HEK293 (cell line): ENCODE results near the gene MSH2.

Experiments used
- CTCF ChIA-PET: fragments of 350-600 bp; formaldehyde crosslinking; extraction: SDS; loops from one replicate; lab custom pipeline; 2021; ENCODE audit warnings: antibody characterized with exemption; lab: Yijun Ruan, JAX
- POLR2A ChIA-PET: fragments of 300-600 bp; formaldehyde crosslinking; extraction: SDS; loops from one replicate; lab custom pipeline; 2020; ENCODE audit warnings: antibody characterized with exemption, inconsistent platforms; lab: Yijun Ruan, JAX
- H3K27ac ChIP-seq: fragments of 200-500 bp; sonication (Bioruptor generic); 2 replicates; pipeline ENCODE4 v1.5.1; 2014; ENCODE audit warnings: low read depth, low read length, control low read depth, inconsistent platforms; ENCODE audit errors: extremely low read depth
- H3K36me3 ChIP-seq, 2 experiments: fragments of 200-500 bp in 1 of 2; sonication (Bioruptor generic) in 1 of 2; 1 replicate in 1 of 2; 2 replicates in 1 of 2; pipeline ENCODE4 v1.5.1; 2014 to 2017; ENCODE audit warnings: inconsistent platforms in 2 of 2, low read length in 2 of 2; ENCODE audit not compliant: control insufficient read depth in 2 of 2, insufficient read depth in 1 of 2
- H3K4me1 ChIP-seq: fragments of 200-500 bp; sonication (Bioruptor generic); 2 replicates; pipeline ENCODE4 v1.5.1; 2014; ENCODE audit warnings: mild to moderate bottlenecking, low read length, inconsistent platforms; ENCODE audit not compliant: control insufficient read depth, insufficient read depth
- H3K4me3 ChIP-seq: 2 replicates; pipeline ENCODE4 v1.5.1; 2011; ENCODE audit warnings: low read depth, mild to moderate bottlenecking, control low read depth, low read length, moderate library complexity
- H3K9me3 ChIP-seq: fragments of 200-500 bp; sonication (Bioruptor generic); 2 replicates; pipeline ENCODE4 v1.5.1; 2014; ENCODE audit warnings: low read depth, low read length, inconsistent platforms; ENCODE audit not compliant: control insufficient read depth, insufficient read depth
- GLI4 ChIP-seq: fragments of 450-650 bp; formaldehyde crosslinking; IDR thresholded peaks from 2 replicates; pipeline ENCODE4 v1.5.1; 2016; ENCODE audit warnings: missing biosample characterization, missing genetic modification characterization
- KLF16 ChIP-seq: fragments of 450-650 bp; formaldehyde crosslinking; IDR thresholded peaks from 2 replicates; pipeline ENCODE4 v1.5.1; 2017; ENCODE audit warnings: missing biosample characterization, missing genetic modification characterization
- REPIN1 ChIP-seq: fragments of 450-650 bp; formaldehyde crosslinking; IDR thresholded peaks from 2 replicates; pipeline ENCODE4 v1.5.1; 2017; ENCODE audit warnings: missing biosample characterization, missing genetic modification characterization, low read depth
- ZBTB26 ChIP-seq: fragments of 450-650 bp; formaldehyde crosslinking; optimal IDR thresholded peaks from 2 replicates; pipeline ENCODE3; 2016; ENCODE audit warnings: missing biosample characterization, mild to moderate bottlenecking, missing genetic modification characterization
- ZBTB44 ChIP-seq: fragments of 450-650 bp; IDR thresholded peaks from 2 replicates; pipeline ENCODE4 v1.5.1; 2018; ENCODE audit warnings: missing biosample characterization, mild to moderate bottlenecking, missing genetic modification characterization
- ZBTB48 ChIP-seq: fragments of 450-650 bp; formaldehyde crosslinking; IDR thresholded peaks from 2 replicates; pipeline ENCODE4 v1.5.1; 2016; ENCODE audit warnings: missing biosample characterization, missing genetic modification characterization
- ZBTB49 ChIP-seq: fragments of 450-650 bp; formaldehyde crosslinking; IDR thresholded peaks from 2 replicates; pipeline ENCODE4 v1.5.1; 2016; ENCODE audit warnings: missing biosample characterization, missing genetic modification characterization, low read depth
- ZBTB7A ChIP-seq: fragments of 450-650 bp; formaldehyde crosslinking; IDR thresholded peaks from 2 replicates; pipeline ENCODE4 v1.5.1; 2016; ENCODE audit warnings: low read depth, missing biosample characterization, missing genetic modification characterization
- ZFP41 ChIP-seq: fragments of 450-650 bp; formaldehyde crosslinking; IDR thresholded peaks from 2 replicates; pipeline ENCODE4 v1.5.1; 2016; ENCODE audit warnings: missing biosample characterization, missing genetic modification characterization, borderline replicate concordance
- ZFP69B ChIP-seq: fragments of 450-650 bp; formaldehyde crosslinking; IDR thresholded peaks from 2 replicates; pipeline ENCODE4 v1.5.1; 2016; ENCODE audit warnings: missing biosample characterization, missing genetic modification characterization
- ZNF157 ChIP-seq: fragments of 450-650 bp; formaldehyde crosslinking; IDR thresholded peaks from 2 replicates; pipeline ENCODE4 v1.5.1; 2016; ENCODE audit warnings: missing biosample characterization, missing genetic modification characterization
- ZNF175 ChIP-seq: fragments of 450-650 bp; formaldehyde crosslinking; IDR thresholded peaks from 2 replicates; pipeline ENCODE4 v1.5.1; 2016; ENCODE audit warnings: missing biosample characterization, missing genetic modification characterization
- ZNF19 ChIP-seq: fragments of 450-650 bp; formaldehyde crosslinking; IDR thresholded peaks from 2 replicates; pipeline ENCODE4; 2016; ENCODE audit warnings: missing biosample characterization, missing genetic modification characterization, low read depth
- ZNF2 ChIP-seq: fragments of 450-650 bp; formaldehyde crosslinking; IDR thresholded peaks from 2 replicates; pipeline ENCODE4 v1.5.1; 2016; ENCODE audit warnings: missing biosample characterization, missing genetic modification characterization
- ZNF214 ChIP-seq: fragments of 450-650 bp; formaldehyde crosslinking; IDR thresholded peaks from 2 replicates; pipeline ENCODE4 v1.5.1; 2017; ENCODE audit warnings: missing biosample characterization, mild to moderate bottlenecking, missing genetic modification characterization, borderline replicate concordance
- ZNF221 ChIP-seq: fragments of 450-650 bp; formaldehyde crosslinking; IDR thresholded peaks from 2 replicates; pipeline ENCODE4 v1.5.1; 2017; ENCODE audit warnings: missing biosample characterization, missing genetic modification characterization, borderline replicate concordance
- ZNF223 ChIP-seq: fragments of 450-650 bp; formaldehyde crosslinking; IDR thresholded peaks from 2 replicates; pipeline ENCODE4 v1.5.1; 2016; ENCODE audit warnings: missing biosample characterization, missing genetic modification characterization
- ZNF24 ChIP-seq: fragments of 450-650 bp; formaldehyde crosslinking; IDR thresholded peaks from 2 replicates; pipeline ENCODE4 v1.5.1; 2016; ENCODE audit warnings: missing biosample characterization, missing genetic modification characterization
- ZNF292 ChIP-seq: fragments of 450-650 bp; formaldehyde crosslinking; IDR thresholded peaks from 2 replicates; pipeline ENCODE4 v1.5.1; 2016; ENCODE audit warnings: low read depth, missing biosample characterization, missing genetic modification characterization, borderline replicate concordance
- ZNF302 ChIP-seq: fragments of 450-650 bp; formaldehyde crosslinking; IDR thresholded peaks from 2 replicates; pipeline ENCODE4 v1.5.1; 2016; ENCODE audit warnings: missing biosample characterization, missing genetic modification characterization, low read depth
- ZNF324 ChIP-seq: fragments of 450-650 bp; formaldehyde crosslinking; IDR thresholded peaks from 2 replicates; pipeline ENCODE4 v1.5.1; 2016; ENCODE audit warnings: missing biosample characterization, missing genetic modification characterization
- ZNF391 ChIP-seq: fragments of 450-650 bp; formaldehyde crosslinking; IDR thresholded peaks from 2 replicates; pipeline ENCODE4 v1.5.1; 2016; ENCODE audit warnings: low read depth, missing biosample characterization, missing genetic modification characterization, borderline replicate concordance
- ZNF473 ChIP-seq: fragments of 450-650 bp; formaldehyde crosslinking; IDR thresholded peaks from 2 replicates; pipeline ENCODE4 v1.5.1; 2017; ENCODE audit warnings: missing biosample characterization, missing genetic modification characterization
- ZNF501 ChIP-seq: fragments of 450-650 bp; formaldehyde crosslinking; IDR thresholded peaks from 2 replicates; pipeline ENCODE4 v1.5.1; 2016; ENCODE audit warnings: missing biosample characterization, missing genetic modification characterization
- ZNF549 ChIP-seq: fragments of 450-650 bp; IDR thresholded peaks from 2 replicates; pipeline ENCODE4 v1.5.1; 2018; ENCODE audit warnings: missing biosample characterization, missing genetic modification characterization, mild to moderate bottlenecking, inconsistent platforms, moderate library complexity
- ZNF571 ChIP-seq: fragments of 450-650 bp; formaldehyde crosslinking; IDR thresholded peaks from 2 replicates; pipeline ENCODE4 v1.5.0; 2017; ENCODE audit warnings: missing biosample characterization, missing genetic modification characterization
- ZNF654 ChIP-seq: fragments of 450-650 bp; formaldehyde crosslinking; IDR thresholded peaks from 2 replicates; pipeline ENCODE4 v1.5.1; 2016; ENCODE audit warnings: low read depth, missing biosample characterization, missing genetic modification characterization
- ZNF664 ChIP-seq: fragments of 450-650 bp; formaldehyde crosslinking; IDR thresholded peaks from 2 replicates; pipeline ENCODE4 v1.5.1; 2016; ENCODE audit warnings: missing biosample characterization, missing genetic modification characterization
- ZNF830 ChIP-seq: fragments of 450-650 bp; IDR thresholded peaks from 2 replicates; pipeline ENCODE4 v1.5.0; 2018; ENCODE audit warnings: missing biosample characterization, missing genetic modification characterization, low read depth, mild to moderate bottlenecking, moderate library complexity
- ZSCAN16 ChIP-seq: fragments of 450-650 bp; formaldehyde crosslinking; IDR thresholded peaks from 2 replicates; pipeline ENCODE4 v1.5.1; 2016; ENCODE audit warnings: missing biosample characterization, missing genetic modification characterization
- ZSCAN23 ChIP-seq: fragments of 450-650 bp; formaldehyde crosslinking; IDR thresholded peaks from 2 replicates; pipeline ENCODE4 v1.5.1; 2016; ENCODE audit warnings: missing biosample characterization, missing genetic modification characterization

MSH2 gene

GRCh38 chr2:47509250-47509649 lies 106.3 kb downstream of the MSH2 start (continued):
- TF ChIP-seq ZNF830 (tag by site-specific recombination) = no peak

- Histone ChIP-seq H3K4me1 (no peaks in the 10 kb centered on the region), H3K36me3 (no peaks in the 10 kb centered on the region), H3K4me3 (no peak overlapping the region), H3K9me3 (no peaks in the 10 kb centered on the region), H3K27ac (no peak overlapping the region)
- CTCF ChIA-PET = interaction anchor here (0.6 to 0.9 kb wide), 2 partner anchors 92 to 386 kb away, joined by 3 read pairs; no protein-coding TSS in a partner anchor
- POLR2A ChIA-PET = no interaction called here
- TF ChIP-seq ZBTB49 (tag by site-specific recombination) (no peak), ZNF2 (tag by site-specific recombination) (no peak), ZNF571 (tag by site-specific recombination) (no peak), ZSCAN23 (tag by site-specific recombination) (no peak), ZNF292 (no peak), ZNF391 (tag by site-specific recombination) (no peak), ZNF223 (tag by site-specific recombination) (no peak), ZBTB48 (tag by site-specific recombination) (no peak), ZNF324 (tag by site-specific recombination) (no peak), ZFP41 (tag by site-specific recombination) (no peak), ZNF24 (tag by site-specific recombination) (no peak), ZNF214 (tag by site-specific recombination) (no peak), ZSCAN16 (tag by site-specific recombination) (no peak), ZNF501 (tag by site-specific recombination) (no peak), ZBTB7A (tag by site-specific recombination) (no peak), ZNF549 (tag by site-specific recombination) (no peak), REPIN1 (tag by site-specific recombination) (no peak), ZNF302 (tag by site-specific recombination) (no peak), ZFP69B (no peak)
Observed at GRCh38 chr2:47509821-47510385, 106.9 kb downstream of the MSH2 start.

- POLR2A ChIA-PET = no interaction called here
- CTCF ChIA-PET = interaction anchor here (0.6 to 1.0 kb wide), 3 partner anchors 11 to 387 kb away, joined by 3 read pairs; no protein-coding TSS in a partner anchor
- no peak for TF ChIP-seq ZNF664 (tag by site-specific recombination)
- no peak for TF ChIP-seq ZNF221 (tag by site-specific recombination)
- no peak for TF ChIP-seq ZNF473
- TF ChIP-seq KLF16 = no peak
- TF ChIP-seq ZNF157 = no peak
- no peak for TF ChIP-seq ZNF19
- no peak for TF ChIP-seq ZBTB44 (tag by site-specific recombination)
- no peak for TF ChIP-seq GLI4 (tag by site-specific recombination)
- no peak for TF ChIP-seq ZNF175 (tag by site-specific recombination)
- no peak for TF ChIP-seq ZBTB26 (tag by site-specific recombination)
- TF ChIP-seq ZNF654 (tag by site-specific recombination) = no peak
Observed at GRCh38 chr2:47510745-47511144, 107.8 kb downstream of the MSH2 start.

More at GRCh38 chr2:47510745-47511144, 107.8 kb downstream of the MSH2 start:
- Histone ChIP-seq H3K36me3 (no peaks in the 10 kb centered on the region), H3K27ac (no peak overlapping the region), H3K9me3 (no peaks in the 10 kb centered on the region), H3K4me1 (no peaks in the 10 kb centered on the region), H3K4me3 (no peak overlapping the region)
